Islet of Langerhans (tissue), 1 donor: ENCODE results near the gene PTH1R.

Source experiments
- FAIRE-seq: peaks from one replicate; lab custom pipeline; 2011; peaks lifted over from hg19 to GRCh38; lab: Jason Lieb, UNC

PTH1R gene

GRCh38 chr3:46947981-46948791, 70.7 kb downstream of the PTH1R start:
- no peak for FAIRE-seq

GRCh38 chr3:46948830-46949671, 71.5 kb downstream of the PTH1R start:
- FAIRE-seq = no peak

- no peak for FAIRE-seq
These were observed 72.7 kb downstream of the PTH1R start for GRCh38 chr3:46950177-46950576.

- no peak for FAIRE-seq
These were observed 73.2 kb downstream of the PTH1R start for GRCh38 chr3:46950650-46951241.

- no peak for FAIRE-seq
These were observed 75.3 kb downstream of the PTH1R start for GRCh38 chr3:46952813-46953212.
